GM11168 (cell line): ENCODE measurements around the gene RAPGEF6.

Experiments used
- in situ Hi-C: fragments of 300-500 bp; cut with MboI; formaldehyde crosslinking; loops from one replicate; pipeline ENCODE4 v1.12.0; 2022; ENCODE audit warnings: low sequenced_read_pairs; ENCODE audit not compliant: unreplicated experiment

The RAPGEF6 gene

DNA sequence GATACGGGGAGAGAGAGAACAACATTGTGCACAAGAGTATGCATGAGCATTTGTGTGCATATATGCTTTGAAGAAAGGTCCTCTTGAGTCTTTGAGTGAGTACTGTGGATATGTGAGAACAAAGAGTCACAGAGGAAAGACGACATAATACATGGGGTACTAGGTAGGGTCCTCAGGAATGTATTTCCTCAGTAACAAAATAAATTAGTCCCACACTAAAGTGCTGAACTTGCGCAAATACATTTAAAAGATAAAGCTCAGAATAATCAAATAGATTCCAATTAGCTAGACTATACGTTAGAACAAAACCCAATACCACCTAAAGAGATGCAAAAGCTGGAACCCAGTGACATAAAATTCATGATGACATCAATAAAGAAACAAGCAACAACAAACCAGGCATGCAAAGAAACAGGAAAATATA lies 70.8 kb downstream of the RAPGEF6 start:
- in situ Hi-C loops: no loop called here

- in situ Hi-C loops: no loop called here
These were observed 71.4 kb downstream of the RAPGEF6 start for GRCh38 chr5:131563434-131564228.

- in situ Hi-C loops: no loop called here
These were observed 84.4 kb downstream of the RAPGEF6 start for GRCh38 chr5:131550606-131551005.

DNA sequence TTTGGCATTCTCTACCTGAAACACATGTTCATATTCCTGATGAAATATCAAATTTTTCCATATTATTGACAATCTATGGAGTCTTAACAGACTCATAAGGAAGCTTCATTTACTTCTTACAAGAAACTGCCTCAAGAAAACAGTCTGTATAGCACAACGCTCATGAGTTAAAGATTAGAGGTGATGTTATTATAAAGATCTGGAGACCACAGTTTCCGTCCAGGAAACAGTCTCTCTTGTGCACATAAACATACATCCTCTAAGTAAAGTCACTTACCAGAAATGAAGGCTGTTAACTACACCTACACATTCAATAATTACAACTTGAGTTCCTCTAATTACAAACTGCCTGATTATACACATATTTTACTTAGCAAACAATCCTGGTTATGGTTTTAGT lies 86.9 kb downstream of the RAPGEF6 start:
- in situ Hi-C loops: no loop called here

DNA sequence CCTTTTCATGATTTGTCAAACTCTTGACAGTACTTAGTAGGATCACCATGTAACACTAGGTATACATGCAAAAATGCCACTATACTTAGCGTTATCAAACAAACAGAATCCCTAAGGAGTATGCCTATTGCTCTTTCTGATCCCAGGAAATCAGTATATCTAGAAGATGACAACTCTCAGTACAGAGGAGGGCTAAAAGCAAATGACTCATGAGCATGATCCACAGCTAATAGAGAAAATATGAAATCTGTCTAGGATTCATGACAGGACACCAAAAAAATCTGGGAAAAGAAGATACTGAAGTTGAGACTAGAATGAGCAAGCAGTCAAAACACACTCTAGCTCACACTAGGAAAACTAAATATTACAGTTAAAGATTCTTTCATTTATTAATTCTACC lies 89.2 kb downstream of the RAPGEF6 start:
- in situ Hi-C loops: no loop called here

GRCh38 chr5:131542723-131543122 lies 92.3 kb downstream of the RAPGEF6 start:
- in situ Hi-C loops: no loop called here

- in situ Hi-C loops: no loop called here
These were observed 93.3 kb downstream of the RAPGEF6 start for GRCh38 chr5:131541762-131542161.

DNA sequence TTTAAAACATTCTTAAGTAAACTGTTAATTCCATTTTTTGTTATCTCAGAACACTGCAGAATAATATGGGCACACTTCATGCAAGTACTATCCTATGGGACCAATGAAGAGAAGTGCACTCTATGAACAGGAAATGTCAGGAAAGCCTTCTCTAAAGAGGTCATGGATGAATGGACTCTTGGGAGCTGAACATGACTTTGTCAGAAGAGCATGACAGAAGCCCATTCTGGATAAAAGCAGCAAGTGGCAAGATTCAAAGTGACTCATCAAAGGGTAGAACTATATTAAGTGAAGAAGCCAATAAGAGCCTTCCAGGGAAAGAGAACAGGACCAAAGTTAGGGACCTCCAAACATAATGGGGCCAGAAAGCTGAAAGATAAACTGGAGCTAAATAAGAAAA lies 94.0 kb downstream of the RAPGEF6 start:
- in situ Hi-C loops: no loop called here

GRCh38 chr5:131539251-131539650 lies 95.8 kb downstream of the RAPGEF6 start:
- in situ Hi-C loops: no loop called here

DNA sequence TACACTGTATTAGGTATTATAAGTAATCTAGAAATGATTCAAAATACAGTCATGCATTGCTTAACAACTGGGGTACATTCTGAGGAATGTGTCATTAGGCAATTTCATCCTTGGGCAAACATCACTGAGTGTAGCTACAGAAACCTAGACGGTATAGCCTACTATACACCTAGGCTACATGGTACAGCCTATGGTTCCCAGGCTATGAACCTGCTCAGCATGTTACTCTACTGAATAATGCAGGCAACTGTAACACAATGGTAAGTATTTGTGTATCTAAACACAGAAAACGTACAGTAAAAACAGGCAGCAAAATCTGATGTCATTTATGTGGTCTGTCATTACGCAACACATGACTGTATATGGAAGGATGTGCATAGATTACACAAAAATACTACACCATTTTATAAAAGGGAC lies 96.8 kb downstream of the RAPGEF6 start:
- in situ Hi-C loops: no loop called here

DNA sequence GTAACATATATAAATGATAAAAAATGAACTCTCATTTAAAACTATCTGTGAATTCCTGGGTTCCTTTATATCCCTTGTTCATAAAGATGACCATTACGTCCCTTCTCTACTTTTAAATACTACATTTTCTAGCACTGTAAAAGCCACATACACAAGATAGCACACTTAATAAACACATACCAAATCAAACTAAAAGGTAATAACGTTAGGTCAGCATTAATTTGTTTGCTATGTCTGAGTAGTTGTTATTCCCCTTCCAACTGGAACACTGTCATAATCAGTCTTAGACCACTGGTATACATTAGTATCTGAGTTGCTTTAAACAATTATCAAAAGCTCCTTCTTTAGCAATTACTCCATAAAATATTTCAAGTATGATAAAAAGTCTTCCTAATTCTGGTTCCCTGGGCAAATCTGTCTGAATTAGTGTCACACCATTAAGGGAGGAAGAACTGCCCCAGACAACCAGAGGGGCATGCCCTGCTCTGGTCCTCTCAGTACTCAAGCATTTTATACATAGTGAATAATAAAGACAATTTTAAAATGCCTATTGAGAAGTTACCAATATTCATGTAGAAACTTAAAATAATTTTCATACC lies 98.1 kb downstream of the RAPGEF6 start:
- in situ Hi-C loops: no loop called here

GRCh38 chr5:131536211-131536826 lies 98.7 kb downstream of the RAPGEF6 start:
- in situ Hi-C loops: no loop called here

GRCh38 chr5:131534974-131535373 lies 100.1 kb downstream of the RAPGEF6 start:
- in situ Hi-C loops: no loop called here

DNA sequence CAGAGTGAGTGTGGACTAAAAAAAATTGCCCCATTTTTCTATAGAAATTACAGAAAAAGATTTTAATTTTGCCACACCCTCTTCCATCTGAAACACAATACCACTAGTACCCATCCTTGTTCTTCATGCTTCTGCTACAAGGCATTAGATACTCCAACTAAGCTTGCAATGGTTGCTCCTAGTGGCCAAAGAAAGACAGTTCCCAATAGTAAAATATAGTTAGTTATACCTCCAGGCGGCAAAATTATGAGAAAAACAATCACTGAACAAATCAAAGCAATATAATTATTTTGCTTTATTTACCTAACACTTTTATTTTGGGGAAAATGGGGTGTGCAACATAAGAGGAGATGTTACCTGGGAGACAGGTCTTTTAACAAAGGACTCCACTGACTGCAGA lies 101.2 kb downstream of the RAPGEF6 start:
- in situ Hi-C loops: no loop called here

GRCh38 chr5:131532031-131532640 lies 102.9 kb downstream of the RAPGEF6 start:
- in situ Hi-C loops: no loop called here

GRCh38 chr5:131530706-131531331 lies 104.2 kb downstream of the RAPGEF6 start:
- in situ Hi-C loops: no loop called here

DNA sequence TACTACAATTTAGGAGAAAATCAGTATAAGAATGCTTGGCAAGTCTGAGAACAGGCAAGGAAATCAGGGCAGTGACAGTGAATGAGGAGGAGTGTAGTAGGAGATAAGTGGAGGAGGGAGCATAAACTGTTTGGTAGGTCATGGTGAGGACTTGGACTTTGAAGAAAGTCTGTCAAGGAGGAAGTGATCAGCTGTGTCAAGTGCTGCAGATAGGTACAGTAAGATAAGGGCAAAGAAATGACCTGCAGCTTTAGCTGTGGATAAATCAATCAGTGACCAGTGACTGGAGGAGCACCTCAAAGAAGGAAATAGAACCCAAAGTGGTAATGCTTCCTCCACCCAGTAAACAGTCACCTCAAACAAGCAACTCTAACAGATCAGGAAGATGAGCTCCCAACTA lies 106.3 kb downstream of the RAPGEF6 start:
- in situ Hi-C loops: no loop called here

GRCh38 chr5:131525805-131526204 lies 109.2 kb downstream of the RAPGEF6 start:
- in situ Hi-C loops: no loop called here

DNA sequence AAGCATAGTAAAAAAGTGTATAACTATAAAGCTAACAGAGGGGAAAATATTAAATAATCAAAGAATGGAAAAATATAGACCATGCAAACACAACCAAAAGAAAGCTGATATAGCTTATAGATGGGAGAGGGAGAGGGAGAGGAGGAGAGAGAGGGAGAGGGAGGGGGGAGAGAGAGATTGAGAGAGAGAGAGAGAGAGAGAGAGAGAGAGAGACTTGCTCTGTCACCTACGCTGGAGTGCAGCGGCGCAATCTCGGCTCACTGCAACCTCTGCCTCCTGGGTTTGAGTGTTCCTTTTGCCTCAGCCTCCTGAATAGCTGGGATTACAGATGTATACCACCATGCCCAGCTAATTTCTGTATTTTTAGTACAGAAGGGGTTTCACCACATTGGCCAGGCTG lies 110.6 kb downstream of the RAPGEF6 start:
- in situ Hi-C loops: no loop called here

DNA sequence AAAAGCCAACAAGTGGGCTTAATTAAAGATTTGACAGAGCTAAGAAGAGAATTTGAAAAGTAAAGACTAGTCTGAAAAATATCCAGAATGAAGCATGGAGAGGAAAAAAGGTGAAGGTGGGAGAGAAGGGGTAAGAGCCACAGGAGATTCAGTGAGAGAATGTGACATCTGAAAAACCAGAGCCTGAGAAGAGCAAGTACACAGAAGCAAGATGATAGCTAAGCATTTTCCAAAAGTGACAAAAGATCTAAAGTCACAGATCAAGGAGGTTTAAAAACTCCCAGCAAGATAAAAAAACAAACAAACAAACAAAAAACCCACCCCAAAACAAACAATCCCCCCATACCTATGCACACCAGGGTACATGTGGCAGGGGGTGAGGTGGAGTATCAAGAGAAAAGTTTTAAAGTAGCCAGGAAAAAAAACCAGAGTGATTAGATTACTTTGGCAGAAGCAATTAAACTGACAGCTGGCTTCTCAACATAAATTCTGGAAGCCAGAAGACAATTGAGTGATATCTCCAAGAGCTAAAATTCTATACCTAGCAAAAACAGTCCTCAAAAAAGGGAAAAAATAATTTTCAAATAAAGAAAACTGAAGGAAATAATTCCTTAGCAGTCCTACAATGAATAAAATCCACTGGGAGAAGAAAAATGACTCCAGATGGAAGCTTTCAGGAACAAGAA lies 111.4 kb downstream of the RAPGEF6 start:
- in situ Hi-C loops: no loop called here
